Stimulated activated CD4-positive, alpha-beta T cell treated with anti-CD3 and anti-CD28 coated beads, TNF-alpha, amount 100 ng/mL, for 24 hours (primary cell): Measurements from ENCODE around the gene POLR2B.
"Not testable (repeated sequence)": the region's sequence is repeated elsewhere in the genome, so short reads cannot be mapped to it uniquely, and the experiment has no call there.

Source experiments
- DNase-seq, 3 experiments: peaks; one replicate each; pipeline ENCODE4 v3.0.0-alpha.2; 2020; ENCODE audit warnings: low read depth in 3 of 3

Gene POLR2B

DNA sequence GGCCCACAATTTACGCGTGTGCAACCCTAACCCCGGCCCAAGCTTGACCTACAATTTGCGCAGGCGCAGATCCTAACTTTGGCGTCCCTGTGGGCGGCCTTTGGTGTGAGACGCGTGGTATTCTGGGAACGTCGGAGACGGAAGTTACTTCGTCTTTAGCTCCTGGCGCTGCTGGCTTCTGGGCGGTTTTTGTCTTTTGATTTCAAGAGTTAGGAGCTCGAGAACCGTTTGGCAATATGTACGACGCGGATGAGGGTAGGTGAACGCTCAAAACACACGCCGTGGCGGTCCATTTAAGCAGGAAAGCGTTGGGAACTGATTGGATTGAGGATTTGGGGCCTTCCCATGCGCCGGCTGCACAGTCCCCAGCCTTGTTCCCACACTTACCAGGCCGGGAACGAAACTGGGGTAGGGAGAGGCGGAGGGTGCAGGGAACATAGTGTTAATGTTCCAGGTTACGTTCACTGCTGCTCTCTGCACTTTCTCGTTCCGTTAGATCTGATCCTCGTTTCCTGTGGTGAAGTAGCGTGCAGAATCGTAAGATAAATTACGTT, at the start of gene POLR2B:
TSS of gene POLR2B (plus strand) at position 147 of the 554 bp plus-strand sequence. CDS start at position 237, 90 bp downstream.
- DNase-seq: peak; percentile 72 to 89 (median 87)

GRCh38 chr4:56930638-56931037, 48.1 kb upstream of the POLR2B start:
- DNase-seq: no peak

- DNase-seq: no peak
Observed at GRCh38 chr4:56931924-56932323, 46.8 kb upstream of the POLR2B start.

DNA sequence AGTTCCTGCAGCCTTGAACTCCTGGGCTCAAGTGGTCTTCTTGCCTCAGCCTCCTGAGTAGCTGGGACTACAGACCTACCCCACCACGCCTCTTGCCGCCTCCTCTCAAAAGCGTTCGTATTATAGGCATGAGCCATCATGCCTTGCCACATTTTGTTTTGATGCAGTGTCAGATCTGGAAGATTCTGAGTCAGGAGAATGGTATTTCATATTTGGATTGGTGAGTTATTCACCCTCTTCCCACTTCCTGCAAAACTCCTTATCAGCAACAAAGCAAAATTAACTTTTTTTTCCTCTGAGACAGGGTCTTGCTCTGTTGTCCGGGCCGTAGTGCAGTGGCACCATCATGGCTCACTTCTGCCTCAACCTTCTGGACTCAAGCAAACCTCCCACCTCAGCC, 41.4 kb upstream of the POLR2B start:
- DNase-seq: no peak

DNA sequence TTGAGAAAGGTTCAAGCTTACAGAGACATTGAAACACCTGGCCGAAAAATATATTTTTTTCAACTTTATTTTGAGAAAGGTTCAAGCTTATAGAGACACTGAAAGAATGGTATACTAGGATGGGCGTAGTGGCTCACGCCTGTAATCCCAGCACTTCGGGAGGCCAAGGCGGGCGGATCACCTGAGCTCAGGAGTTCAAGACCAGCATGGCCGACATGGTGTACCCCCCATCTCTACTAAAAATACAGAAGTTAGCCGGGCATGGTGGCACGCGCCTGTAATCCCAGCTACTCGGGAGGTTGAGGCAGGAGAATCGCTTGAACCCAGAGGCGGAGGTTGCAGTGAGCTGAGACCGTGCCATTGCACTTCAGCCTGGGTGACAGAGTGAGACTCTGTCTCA, 38.9 kb upstream of the POLR2B start:
- DNase-seq: not testable (repeated sequence)

GRCh38 chr4:56940403-56940802, 38.3 kb upstream of the POLR2B start:
- DNase-seq: no peak

DNA sequence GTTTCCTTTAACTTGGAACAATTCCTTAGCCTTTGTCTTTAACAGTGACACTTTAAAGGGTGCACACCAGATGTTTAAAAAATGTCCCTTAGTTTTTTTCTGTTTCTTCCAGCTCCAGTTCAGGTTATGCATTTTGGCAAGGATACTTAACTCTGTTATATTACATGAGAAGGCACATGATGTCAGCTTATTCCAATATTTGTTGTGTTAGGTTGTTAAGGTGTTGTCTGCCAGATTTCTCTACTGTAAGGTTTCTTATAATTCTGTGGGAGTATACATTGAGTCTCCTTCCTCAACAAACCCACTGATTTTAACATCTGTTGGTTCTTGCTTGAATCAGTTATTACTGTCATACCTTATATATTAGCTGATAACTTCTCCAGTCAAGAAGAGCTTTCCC, 37.7 kb upstream of the POLR2B start:
- no peak for DNase-seq

- DNase-seq: no peak
Observed at GRCh38 chr4:56941403-56941802, 37.3 kb upstream of the POLR2B start.

- no peak for DNase-seq
Observed at GRCh38 chr4:56953680-56954520, 24.8 kb upstream of the POLR2B start.

DNA sequence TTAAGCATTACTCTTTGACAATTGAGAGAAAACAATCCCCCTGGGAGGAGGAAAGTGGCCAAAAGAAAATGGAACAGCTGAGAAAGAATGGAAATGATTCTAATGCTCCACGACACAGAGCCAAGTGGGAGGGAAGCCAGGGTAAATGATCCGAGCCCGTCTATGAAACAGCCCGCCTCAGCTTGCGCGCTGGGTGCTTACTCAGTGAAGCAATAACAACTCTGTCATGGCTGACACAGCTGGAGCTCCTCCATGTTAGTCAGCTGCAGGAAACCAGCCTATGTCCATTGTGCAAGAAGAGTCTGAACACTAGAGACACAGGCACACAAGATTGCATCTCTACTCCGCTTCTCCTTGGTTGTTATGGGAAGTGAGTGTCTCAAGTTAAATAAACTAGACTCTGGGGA, 20.6 kb upstream of the POLR2B start:
- DNase-seq: no peak

DNA sequence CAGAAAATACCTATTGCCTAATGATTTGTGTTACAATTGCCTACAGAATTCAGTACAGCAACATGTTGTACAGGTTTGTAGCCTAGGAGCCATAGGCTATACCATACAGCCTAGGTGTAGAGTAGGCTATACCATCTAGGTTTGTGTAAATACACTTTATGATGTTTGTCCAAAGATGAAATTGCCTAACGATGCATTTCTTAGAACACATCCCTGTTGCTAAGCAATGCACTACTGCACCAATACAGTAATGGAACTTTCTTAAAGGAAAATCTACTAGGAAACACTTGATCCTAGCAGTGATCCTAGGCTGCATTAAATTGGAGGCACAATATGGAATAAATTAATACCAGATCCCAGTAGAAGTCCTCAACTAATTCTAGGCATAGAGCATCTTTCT, 19.6 kb upstream of the POLR2B start:
- DNase-seq: no peak

- no peak for DNase-seq
Observed at GRCh38 chr4:56961107-56961500, 17.6 kb upstream of the POLR2B start.

DNA sequence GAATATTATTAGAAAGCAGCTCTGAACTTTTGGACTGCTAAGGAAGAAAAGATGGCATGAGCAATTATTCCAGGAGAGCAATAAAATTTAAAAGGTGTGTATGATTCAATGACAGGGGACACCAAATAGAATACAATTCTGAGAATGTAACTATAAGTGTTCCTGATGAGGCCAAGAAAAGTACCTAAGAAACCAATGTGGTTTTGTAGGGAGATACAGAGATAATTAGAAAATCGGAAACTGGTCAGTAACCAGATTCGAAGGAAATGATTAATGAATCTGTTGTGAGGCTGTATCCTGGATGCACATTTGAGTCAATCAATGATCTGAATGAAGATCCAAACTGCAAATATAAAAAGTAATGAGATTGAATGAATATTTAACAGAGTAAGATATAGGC, 7.3 kb upstream of the POLR2B start:
- no peak for DNase-seq

GRCh38 chr4:56972389-56972788, 6.3 kb upstream of the POLR2B start:
- no peak for DNase-seq

DNA sequence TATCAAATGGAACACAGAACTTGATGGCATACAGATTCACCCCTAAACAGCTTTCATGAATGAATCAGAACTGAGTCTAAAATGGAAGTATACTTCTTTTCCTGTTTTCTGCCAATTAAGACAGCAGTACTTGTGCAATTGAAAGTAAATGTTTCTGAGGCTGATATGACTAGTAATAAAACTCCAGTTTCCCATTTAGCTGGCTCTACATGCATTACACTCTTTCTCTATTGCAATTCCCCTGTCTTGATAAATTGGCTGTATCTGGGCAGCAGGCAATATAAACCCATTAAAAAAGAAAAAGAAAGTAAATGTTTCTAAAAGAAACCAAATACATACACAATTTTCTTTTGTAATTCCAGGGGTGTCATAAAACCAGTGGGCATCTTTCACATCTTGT, 5.9 kb upstream of the POLR2B start:
- DNase-seq: no peak

DNA sequence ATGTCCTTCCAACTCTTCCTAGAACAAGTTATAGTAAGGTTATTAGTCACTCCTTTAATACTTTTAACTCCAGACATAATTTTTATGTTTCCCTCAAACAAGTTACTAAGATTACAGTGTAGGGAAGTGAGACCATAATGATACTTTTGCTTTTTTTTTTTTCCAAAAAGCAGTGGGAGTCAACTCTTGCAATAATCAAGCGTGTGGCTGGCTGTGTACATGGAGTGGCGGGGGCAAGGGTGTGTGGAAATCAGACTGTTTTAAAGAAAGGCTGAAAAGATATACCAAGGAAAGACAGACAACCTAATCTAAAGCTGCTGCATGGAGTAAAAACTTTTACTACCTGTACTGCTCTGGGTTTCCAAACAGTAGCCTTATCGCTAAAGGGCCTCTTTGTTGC, 5.4 kb upstream of the POLR2B start:
- no peak for DNase-seq

- no peak for DNase-seq
Observed at GRCh38 chr4:56976283-56976836, 2.3 kb upstream of the POLR2B start.

GRCh38 chr4:56976837-56977320, 1.8 kb upstream of the POLR2B start:
- peak in 2 of 3 experiments; percentile 16 to 27 for DNase-seq

- peak; percentile 96 to 98 (median 96) for DNase-seq
Observed at GRCh38 chr4:56977321-56978012, 1.2 kb upstream of the POLR2B start, which contains the start of gene NOA1. TSS of gene NOA1 (minus strand) at chr4:56977606. CDS start at chr4:56977585, 21 bp downstream.

GRCh38 chr4:56979421-56980072, 851 bp downstream of the POLR2B start:
- peak in 1 of 3 experiments; percentile 51 for DNase-seq

DNA sequence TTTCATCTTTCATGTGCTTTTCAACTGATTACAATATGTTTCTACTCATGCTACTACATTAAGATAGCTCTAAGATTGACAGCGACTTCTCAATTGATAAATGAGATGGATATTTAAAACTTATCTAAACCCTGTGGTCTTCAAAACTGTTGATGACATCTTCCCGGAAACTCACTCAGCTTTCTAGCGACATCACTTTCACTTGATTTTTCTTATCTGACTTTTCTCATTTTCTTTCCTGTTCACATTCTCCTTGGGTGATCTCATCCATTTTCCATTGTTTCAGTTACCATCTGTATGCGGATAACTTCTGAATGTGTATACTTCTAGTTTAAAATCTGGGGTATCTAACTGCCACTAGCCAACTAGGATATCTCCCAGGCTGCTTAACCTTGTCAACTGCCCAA, 3.1 kb downstream of the POLR2B start:
- no peak for DNase-seq

DNA sequence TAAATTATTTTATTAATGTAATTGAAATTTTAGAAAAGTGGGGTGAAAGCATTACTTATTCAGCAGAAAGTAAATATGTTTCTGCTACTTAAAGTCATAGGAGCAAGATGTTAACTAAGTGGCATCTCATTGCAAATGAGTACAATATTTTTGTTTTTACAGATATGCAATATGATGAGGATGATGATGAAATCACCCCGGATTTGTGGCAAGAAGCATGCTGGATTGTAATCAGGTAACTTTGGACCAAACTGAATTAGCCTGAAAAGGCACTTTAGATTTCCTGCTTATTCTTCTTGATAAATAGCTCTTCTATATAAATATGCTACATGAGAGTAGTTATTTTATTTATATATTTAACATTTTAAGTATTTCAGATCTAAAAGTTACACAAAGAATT, 7.5 kb downstream of the POLR2B start:
- DNase-seq: no peak
